Middle frontal gyrus (tissue), 1 donor: Measurements from ENCODE around the gene SLC44A5.
A peak's percentile ranks its signal among the peaks of the same experiment; 100 is the strongest.
"Not testable (repeated sequence)": the region's sequence is repeated elsewhere in the genome, so short reads cannot be mapped to it uniquely, and the experiment has no call there.

Experiments
- DNase-seq: peaks from one replicate; pipeline ENCODE4 v3.0.0-alpha.2; 2015; ENCODE audit warnings: low spot score; ENCODE audit errors: extremely low spot score

The SLC44A5 gene

DNA sequence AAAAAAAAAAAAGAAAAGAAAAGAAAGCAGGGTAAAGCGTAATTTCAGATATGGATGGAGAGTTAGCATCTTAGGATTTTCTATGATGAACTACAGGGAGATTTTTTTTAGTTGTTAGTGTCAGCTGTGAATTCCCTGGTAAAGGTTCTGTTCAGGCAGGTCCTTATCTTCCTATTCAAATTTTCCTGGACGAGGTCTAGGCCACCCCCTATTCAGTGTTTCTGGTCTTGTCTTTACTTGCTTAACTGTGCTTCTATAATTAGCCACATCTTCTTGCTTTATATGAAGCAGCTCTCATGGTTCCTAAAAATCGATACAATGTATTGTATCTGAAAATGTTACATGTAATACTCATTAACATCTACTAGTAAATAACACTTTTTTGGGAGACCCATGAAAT, 318.9 kb downstream of the SLC44A5 start:
- no peak for DNase-seq

- DNase-seq = no peak
Observed at GRCh38 chr1:75276385-75276784, 334.5 kb downstream of the SLC44A5 start.

- no peak for DNase-seq
Observed at GRCh38 chr1:75275631-75276030, 335.3 kb downstream of the SLC44A5 start.

DNA sequence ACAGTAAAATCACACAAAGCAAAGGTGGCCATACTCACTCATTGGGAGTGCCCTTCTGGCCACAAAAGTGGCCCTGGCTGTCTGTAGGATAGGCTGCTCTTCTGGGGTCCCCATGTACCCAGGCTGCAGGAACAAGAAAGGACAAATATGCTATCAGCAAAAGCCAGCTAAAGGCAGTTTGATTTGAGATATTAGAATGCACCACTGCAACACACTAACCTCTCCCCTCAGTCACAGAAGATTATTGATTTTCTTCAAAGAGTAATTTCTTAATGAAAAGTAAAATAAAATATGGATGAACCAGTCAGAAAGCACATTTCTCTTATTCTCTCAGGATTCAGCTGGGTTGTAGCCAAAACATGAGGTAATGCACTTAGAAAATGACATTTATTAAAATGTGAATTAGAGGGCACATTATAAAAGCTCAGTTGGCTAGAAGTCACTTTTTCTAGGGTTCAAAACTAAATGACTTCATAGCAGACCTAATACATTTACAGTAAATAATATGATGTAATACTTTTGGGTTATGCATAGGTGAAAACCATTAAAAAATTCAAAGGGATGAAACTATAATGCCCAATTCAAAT, 335.9 kb downstream of the SLC44A5 start:
- no peak for DNase-seq

DNA sequence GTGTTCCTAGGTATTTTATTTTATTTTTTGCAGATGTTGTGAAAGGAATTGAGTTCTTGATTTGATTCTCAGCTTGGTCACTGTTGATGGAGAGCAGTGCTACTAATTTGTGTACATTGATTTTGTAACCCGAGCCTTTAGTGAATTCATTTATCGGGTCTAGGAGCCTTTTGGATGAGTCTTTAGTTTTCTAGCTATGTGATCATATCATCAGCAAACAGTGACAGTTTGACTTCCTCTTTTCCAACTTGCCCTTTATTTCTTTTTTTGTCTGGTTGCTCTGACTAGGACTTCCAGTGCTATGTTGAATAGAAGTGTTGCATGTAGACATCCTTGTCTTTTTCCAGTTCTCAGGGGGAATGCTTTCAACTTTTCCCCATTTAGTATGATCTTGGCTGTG, 337.8 kb downstream of the SLC44A5 start:
- DNase-seq = no peak

DNA sequence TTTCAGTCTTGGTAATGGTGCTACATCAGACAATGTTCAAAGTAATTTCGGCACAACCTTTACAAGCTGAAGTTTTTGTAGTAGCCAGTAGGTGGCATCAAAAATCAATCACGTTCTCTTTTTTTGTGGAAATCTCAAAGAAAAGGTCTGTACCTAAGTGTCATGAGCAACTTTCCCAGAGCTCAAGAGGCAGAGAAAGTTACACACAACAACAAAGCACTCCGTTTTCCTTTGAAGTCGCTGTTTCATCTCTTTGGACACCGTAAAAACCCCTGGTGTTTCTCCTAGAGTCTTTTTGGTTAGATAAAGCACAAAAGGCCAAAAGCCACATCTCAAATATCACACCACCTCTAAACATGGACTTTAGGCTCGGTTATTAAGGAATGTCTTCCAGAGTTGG, 345.1 kb downstream of the SLC44A5 start:
- peak; percentile 65 for DNase-seq

GRCh38 chr1:75264112-75264511, 346.8 kb downstream of the SLC44A5 start:
- DNase-seq = no peak

GRCh38 chr1:75263616-75264015, 347.3 kb downstream of the SLC44A5 start:
- DNase-seq = not testable (repeated sequence)

DNA sequence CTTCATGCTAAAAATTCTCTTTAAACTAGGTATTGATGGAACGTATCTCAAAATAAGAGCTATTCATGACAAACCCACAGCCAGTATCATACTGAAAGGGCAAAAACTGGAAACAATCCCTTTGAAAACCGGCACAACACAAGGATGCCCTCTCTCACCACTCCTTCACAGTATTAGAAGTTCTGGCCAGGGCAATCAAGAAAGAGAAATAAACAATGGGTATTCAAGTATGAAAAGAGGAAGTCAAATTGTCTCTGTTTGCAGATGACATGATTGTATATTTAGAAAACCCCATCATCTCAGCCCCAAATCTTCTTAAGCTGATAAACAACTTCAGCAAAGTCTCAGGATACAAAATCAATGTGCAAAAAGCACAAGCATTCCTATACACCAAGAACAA, 349.0 kb downstream of the SLC44A5 start:
- not testable (repeated sequence) for DNase-seq

DNA sequence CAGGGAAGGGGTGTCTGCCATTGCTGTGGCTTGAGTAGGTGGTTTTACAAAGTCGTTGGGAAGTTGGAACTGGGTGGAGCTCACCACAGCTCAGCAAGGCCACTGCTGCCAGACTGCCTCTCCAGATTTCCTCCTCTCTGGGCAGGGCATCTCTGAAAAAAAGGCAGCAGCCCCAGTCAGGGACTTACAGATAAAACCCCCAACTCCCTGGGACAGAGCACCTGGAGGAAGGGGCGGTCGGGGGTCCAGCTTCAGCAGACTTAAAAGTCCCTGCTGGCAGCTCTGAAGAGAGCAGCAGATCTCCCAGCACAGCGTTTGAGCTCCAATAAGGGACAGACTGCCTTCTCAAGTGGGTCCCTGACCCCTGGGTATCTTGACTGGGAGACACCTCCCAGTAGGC, 352.6 kb downstream of the SLC44A5 start:
- DNase-seq = no peak

DNA sequence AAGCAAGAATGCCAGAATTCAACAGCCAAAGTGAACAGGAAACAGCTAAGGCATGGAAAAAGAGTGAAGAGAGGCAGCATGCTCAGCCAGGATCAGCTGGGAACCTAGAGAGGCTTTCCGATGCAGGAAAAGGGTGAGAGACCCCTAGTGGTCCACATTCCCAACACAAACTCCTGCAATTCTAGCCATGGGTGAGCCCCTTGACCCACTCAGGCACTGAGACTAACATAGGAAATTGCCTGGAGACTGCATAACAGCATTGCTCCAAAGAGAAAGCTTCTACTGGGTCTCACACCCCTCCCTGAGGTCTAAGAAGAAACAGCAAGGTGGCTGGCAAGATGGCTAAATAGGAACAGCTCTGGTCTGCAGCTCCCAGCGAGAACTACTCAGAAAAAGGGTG, 353.5 kb downstream of the SLC44A5 start:
- DNase-seq = no peak

GRCh38 chr1:75250114-75250513, 360.8 kb downstream of the SLC44A5 start:
- not testable (repeated sequence) for DNase-seq

DNA sequence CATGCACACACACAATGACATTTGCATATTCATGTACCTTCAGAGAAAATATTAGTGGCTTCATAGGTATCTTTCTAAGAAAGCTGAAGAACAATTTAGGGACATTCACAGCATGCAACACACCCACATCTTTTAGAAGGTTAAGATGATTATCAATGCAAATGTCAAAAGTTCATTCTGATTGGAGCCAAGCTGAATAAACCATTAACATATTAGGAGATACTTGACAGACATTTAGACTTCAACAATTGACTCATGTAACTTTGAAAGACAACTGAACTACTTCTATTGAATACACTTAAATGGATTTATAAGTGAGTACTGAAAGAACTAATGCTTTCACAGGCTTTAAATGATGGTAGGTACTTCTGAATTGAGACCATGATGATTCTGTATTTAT, 365.7 kb downstream of the SLC44A5 start:
- DNase-seq = no peak

GRCh38 chr1:75243124-75243523, 367.8 kb downstream of the SLC44A5 start:
- no peak for DNase-seq

- DNase-seq = no peak
Observed at GRCh38 chr1:75237316-75237715, 373.6 kb downstream of the SLC44A5 start.

DNA sequence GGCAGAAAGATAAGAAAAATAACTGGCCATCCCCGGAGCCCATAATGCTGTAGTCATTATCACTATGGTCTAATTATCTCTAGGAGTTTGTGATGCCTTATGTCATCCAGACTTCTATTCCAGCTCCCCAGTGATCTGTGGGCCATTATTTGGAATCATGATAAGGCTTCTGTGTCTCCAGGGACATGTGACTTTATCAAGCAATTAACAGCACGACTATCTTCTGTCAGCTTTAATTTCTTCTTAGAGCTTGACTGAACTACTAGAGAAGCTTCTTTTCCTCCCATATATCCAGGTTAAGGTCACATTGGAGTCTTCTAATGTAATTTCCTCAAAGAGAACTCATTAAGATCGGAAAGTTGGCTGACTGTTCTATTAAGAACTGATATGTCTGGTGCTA, 376.4 kb downstream of the SLC44A5 start:
- DNase-seq = no peak

GRCh38 chr1:75233302-75233929, 377.5 kb downstream of the SLC44A5 start:
- DNase-seq = no peak

DNA sequence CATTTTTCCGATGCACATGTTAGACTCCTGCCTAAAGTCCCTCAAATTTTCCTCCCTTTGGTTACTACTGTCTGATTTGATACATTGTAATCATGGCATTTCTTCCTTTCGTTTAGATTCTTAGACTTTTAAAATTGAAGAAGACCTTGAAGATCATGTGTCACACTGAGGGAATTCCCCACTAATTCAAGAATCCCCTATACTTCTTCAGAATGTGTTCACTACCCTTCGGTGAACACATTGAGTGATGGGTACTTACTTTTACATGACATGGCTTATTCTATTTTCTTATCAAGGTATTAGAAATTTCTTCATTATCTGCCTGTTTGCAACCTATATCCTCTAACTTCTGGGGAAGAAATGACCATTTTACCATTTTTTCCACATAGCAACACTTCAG, 390.8 kb downstream of the SLC44A5 start:
- no peak for DNase-seq

DNA sequence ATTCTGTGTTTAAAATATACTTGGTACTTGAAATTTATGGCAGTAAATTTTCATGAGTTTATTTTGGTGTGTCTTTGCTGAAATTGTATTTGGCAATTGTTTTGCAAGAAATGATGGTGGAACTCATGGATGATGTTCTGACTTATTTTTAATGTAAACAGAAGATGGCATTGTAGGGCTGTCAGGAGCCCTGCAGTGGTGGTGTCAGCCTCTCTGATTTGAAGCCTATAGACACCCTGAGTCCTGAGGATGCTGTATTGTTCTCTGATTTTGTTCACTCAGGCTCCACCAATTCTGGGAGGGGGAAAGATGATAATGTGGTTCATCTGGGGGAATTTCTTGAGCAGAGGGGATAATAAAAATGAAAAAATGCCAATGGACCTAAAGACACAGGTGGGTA, 396.9 kb downstream of the SLC44A5 start:
- no peak for DNase-seq

DNA sequence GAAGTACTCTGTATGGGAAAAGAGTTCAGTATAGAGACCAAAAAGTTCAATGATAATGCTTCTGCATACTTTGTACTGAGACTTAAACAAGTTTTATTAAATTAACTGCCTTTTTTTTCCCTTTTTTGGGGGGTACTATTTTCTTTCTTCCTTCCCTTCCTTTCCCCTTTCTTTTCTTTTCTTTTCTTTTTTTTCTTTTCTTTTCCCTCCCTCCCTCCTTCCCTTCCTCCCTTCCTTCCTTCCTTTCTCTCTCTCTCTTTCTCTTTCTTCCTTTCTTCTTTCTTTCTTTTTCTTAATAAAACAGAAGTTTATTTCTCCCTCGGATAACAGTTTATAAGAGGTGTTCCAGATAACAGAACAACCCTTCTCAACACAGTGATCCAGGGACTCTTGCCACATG, 399.3 kb downstream of the SLC44A5 start:
- no peak for DNase-seq

- no peak for DNase-seq
Observed at GRCh38 chr1:75208862-75209261, 402.1 kb downstream of the SLC44A5 start.

DNA sequence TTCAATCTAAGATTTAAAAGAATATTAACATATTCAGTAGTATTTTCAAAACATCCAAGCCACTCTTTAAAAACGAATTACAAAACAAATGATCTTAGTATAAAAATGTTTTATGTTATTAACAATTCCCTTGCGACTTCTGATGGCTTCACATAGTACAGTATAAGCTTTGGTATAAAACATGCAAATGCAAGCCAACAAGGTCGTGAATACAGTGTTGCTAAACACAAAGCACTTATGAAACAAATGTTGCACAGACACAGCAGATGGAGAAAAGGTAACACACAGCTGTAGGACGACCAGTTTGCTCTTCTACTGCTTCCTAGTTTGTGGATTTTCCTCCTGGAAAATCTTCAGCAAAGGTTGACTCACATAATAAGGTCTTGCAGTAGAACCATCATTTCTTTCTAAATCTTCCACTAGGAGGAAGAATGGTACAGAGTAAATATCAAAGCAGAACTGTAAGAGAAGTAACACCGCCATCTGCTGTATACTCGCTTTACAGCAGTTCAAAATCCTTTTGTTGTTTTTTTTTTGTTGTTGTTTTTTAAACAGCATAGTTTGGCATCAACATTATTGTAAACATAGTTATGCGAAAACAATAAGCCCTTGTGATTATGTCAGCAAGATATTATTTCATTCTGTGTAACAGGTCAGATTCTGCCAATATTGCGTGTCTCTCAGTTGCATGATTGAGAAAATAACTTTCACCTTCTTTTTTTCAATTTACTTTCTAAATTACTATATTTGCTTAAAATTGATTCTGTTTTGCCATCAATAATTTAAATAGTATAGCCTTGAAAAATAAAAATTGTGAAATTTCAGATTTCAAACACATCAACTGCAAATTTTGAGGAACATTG, 407.3 kb downstream of the SLC44A5 start:
- no peak for DNase-seq

DNA sequence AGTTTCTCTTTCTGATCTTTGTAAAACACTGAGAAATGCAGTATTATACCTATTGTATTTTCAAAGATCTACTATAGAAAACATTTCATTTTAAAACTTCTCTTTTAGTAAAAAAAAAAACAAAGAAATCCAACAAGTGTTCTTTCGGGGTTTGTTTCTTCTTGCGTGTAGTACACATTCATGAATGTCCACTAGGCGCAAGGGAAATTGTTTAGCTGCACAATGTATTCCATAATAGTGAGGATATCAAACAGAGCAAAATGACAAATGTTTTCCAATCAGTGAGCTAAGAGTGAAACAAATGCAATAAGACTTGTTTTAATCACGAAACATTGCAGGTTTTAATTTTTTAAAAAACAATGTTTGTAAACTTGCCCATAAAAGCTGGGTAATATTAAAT, 408.2 kb downstream of the SLC44A5 start:
- DNase-seq = no peak
